Dermis microvascular lymphatic vessel endothelial cell (primary cell): Measurements from ENCODE around the gene LRMDA. TPM values are rescaled to one million over a fixed set of nuclear protein-coding genes. Genes with fewer than 3 reads are reported as not detected.
A peak's percentile ranks its signal among the peaks of the same experiment; 100 is the strongest.

ENCODE experiments used
- DNase-seq, 2 donors: peaks; one replicate each; pipeline versions ENCODE4 v3.0.0 to v3.0.0-alpha.2; 2010; ENCODE audit warnings: low read depth in 2 of 2
- total RNA-seq: library from RNA; depleted of rRNA; stranded (reverse); fragments of >200 nt; gene quantifications from 2 replicates; pipeline ENCODE4 v1.2.1, GENCODE V29; 2014

LRMDA gene
- total RNA-seq, 1 donor from 2014 or later = 10.4 TPM

DNA sequence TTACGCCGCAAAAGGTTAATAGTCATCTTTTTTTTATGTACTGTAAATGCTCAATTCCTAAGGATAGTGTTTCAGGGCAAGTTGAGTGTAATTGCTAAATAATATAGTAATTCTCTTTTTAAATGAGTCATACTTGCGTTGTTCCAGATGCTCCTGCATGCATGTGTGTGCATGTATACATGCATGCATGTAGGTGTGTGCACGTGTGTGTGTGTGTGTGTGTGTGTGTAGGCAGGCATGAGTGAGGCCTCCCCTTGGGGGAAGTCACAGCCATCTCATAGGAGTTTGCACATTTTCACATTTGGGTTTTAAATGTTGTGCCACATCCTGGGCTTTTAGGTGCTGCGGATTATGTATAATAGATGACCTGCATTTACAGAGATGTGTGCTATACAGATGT, 1110.4 kb downstream of the LRMDA start:
- DNase-seq = no peak

DNA sequence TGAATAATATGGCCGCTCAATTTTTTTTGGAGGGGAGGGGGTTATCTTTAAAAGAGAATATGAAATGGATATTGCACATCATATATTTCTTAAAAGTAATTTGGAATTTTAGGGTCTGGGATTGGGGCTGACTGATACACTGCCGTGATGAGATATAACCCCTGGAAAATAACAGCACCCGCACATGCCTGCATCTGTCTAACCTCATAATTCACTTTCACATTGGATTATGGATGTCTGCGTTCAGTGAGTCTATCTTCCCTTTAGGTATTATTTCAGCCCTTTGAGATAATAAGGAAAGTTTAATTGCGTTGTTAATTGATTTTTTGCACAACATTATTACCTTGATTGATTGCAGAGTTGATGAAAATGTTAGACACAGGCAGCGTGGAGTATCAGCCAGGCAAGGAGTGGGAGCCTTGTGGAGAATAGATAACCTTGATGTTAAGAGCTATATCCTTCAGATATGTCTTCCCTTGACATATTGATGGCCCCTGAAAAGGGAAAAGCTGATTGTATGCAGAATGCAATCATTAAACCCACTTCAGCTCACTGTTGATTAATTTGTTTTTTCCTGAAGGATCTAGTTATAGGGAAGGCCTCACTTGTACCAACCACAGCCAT, 1111.0 kb downstream of the LRMDA start:
- DNase-seq = no peak

GRCh38 chr10:76543655-76544054, 1112.2 kb downstream of the LRMDA start:
- peak; percentile 72 to 78 for DNase-seq

DNA sequence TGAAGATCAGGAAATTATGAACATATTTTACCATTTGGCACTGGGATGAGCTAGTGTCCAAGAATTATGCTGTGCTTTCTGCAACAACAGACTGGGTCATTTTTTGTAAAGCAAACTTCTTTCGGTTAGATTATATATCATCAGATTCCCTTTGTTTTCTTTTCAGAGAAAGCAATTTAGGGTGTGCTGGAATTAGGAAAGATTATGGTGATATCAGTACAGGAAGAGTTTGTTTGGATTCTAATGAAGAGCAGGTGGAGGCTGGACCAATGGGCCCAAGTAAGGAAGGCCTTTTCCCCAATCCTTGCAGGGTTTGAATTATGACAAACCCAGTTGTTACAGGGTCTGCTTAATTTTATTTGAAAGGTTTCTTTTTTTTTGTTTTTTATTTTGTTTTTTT, 1113.4 kb downstream of the LRMDA start:
- DNase-seq = no peak

GRCh38 chr10:76546411-76546810, 1115.0 kb downstream of the LRMDA start:
- no peak for DNase-seq

GRCh38 chr10:76547352-76547972, 1116.0 kb downstream of the LRMDA start:
- peak; percentile 73 to 80 for DNase-seq

DNA sequence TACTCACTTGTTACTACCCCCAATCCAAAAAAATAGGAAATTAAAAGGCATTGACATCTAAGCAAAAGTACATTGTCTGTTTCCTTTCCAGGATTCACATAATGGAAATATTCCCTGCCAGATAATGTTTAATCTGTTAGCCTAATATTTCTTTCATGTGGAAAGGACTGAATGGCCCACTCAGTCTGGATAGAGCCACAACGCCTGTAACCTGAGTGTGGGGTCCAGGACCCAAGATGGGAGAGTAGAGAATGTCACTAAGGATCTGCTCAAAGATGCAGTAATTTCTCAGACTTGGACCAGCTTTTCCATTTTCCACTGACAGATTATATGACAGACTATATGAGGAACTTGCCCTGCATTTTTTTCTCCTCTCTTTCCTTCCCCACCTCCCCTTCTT, 1117.3 kb downstream of the LRMDA start:
- no peak for DNase-seq

GRCh38 chr10:76549171-76549570, 1117.7 kb downstream of the LRMDA start:
- no peak for DNase-seq

- no peak for DNase-seq
Measured at GRCh38 chr10:76550806-76551205, 1119.4 kb downstream of the LRMDA start.

- DNase-seq = no peak
Measured at GRCh38 chr10:76552091-76552873, 1120.9 kb downstream of the LRMDA start.

- DNase-seq = no peak
Measured at GRCh38 chr10:76553263-76554032, 1122.0 kb downstream of the LRMDA start.

GRCh38 chr10:76554033-76554408, 1122.6 kb downstream of the LRMDA start:
- no peak for DNase-seq

- no peak for DNase-seq
Measured at GRCh38 chr10:76554478-76554877, 1123.1 kb downstream of the LRMDA start.

- no peak for DNase-seq
Measured at GRCh38 chr10:76555067-76555670, 1123.7 kb downstream of the LRMDA start.

- DNase-seq = no peak
Measured at GRCh38 chr10:76557366-76557765, 1125.9 kb downstream of the LRMDA start.

DNA sequence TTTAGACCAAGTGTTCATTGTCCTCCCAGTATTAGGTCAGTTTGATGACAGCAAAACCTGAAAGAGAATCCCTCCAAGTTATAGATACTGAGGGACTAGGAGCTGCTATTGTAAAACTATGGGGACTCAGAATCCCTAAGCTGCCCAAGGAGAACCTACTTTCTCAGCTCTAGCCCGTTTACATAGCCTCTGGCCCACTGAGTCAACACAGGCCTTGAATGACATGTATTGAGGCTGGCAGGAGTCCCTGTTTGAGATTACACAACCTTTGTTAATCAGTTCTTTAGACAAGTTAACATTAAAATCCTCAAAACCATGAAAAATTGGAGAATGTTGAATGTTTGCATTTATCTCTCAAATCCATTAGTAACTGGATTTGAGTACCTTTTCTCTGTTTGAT, 1127.2 kb downstream of the LRMDA start:
- DNase-seq = no peak

- no peak for DNase-seq
Measured at GRCh38 chr10:76558996-76559891, 1127.8 kb downstream of the LRMDA start.

- DNase-seq = no peak
Measured at GRCh38 chr10:76559892-76560220, 1128.4 kb downstream of the LRMDA start.

GRCh38 chr10:76560338-76560737, 1128.9 kb downstream of the LRMDA start:
- DNase-seq = no peak

GRCh38 chr10:76563286-76563685, 1131.9 kb downstream of the LRMDA start:
- DNase-seq = no peak

DNA sequence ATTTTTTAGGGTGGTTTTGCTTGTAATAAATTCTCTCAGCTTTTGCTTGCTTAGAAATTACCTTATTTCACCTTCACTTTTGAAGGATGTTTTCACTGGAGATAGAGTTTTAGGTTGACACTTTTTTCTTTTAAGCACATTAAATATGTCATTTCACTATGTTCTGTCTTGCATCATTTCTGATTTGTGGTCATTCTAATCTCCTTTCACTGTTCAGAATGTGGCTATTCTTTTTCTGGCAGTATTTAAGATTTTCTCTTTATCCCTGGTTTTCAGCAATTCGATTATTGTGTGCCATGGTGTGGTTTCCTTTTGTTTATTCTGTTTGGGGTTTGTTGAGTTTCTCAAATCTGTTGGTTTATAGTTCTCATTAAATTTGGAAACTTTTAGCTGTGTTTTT, 1140.6 kb downstream of the LRMDA start:
- no peak for DNase-seq
